ENCODE data around the gene RPS8. TPM values are rescaled to one million over a fixed set of nuclear protein-coding genes. Genes with fewer than 3 reads are reported as not detected.
"Not testable (repeated sequence)": the region's sequence is repeated elsewhere in the genome, so short reads cannot be mapped to it uniquely, and the experiment has no call there.

Gene RPS8
- 1,632 TPM for total RNA-seq

DNA sequence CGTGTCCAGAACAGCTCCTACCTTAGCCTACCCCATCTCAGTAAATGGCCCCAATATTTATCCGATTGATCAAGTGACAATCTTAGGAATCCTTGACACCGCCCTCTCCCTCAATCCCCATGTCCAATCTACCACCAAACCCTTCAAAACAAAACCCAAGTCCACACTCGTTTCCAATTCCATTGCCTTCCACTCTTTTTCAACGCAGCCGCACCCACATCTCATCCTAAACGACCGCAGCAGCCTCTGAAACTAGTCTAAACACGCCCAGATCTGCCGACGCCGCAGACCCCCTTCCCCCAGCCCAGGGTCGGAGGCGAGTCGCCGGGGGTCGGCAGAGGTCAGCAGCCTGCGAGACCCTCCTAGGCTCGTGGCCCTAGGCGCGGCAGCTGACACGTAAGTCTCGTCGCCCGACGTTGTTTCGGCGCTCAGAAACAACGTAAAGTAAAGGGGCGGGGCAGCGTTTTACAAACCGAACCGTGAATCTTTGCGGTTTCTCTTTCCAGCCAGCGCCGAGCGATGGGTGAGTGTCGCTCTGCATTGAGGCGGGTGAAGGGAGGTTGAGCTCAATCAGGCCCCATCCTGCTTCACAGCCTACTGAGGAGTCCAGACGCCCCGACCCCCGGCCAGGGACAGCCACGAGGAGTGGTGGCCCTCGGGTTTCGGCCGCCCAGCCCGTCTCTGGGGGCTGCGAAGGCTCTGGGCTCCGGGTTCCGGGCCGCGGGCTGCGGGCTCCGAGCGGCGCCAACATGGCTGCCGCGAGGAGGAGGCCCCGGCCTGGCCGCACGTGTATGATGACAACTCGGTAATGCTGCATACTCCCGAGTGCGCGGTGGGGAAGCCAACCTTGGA is at the start of gene RPS8:
Gene RPS8, plus strand, starts transcription at position 463 of the 852 bp plus-strand sequence. Its CDS starts 57 bp downstream, at position 520.
- no peak for FAIRE-seq

DNA sequence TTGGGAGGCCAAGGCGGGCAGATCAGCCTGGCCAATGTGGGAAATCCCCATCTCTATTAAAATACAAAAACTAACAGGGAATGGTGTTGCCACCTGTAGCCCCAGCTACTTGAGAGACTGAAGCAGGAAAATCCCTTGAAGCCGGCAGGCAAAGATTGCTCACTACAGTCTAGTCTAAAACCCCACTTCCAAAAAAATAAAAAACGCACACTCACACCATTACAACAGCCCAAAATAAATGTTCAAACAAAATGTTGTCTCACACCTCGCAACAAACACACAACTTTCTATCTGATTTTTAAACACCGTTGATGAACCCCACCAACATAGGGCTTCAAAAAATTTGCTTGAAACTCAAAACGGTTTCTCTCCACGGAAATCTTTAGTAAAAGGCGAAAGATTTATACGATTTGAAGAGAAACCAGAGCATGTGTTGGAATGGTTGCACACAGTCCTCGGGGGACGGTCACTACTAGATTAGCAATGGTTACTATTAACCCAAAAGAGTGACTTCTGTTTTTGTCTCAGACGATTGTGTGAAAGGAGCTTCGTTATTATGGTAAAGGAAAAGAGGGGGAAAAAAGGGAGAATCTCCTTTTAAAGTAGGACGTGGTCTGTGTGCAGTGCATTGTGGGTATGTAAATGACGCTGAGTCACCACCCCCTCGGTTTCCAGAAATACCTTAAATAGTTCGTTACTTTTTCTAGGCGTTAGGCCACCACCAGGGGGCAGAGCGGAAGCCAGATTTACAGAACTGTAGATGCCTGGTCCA is 44.4 kb upstream of the RPS8 start, which contains the start of gene RNU5D-1:
Gene RNU5D-1, minus strand, starts transcription at position 430 of the 772 bp plus-strand sequence.
- DNase-seq (ENCODE audit: low spot score in 2 of 2) (peak; percentile 80 to 83), FAIRE-seq (no peak)

More for the DNA sequence above, at the start of gene RPS8:
- DNase-seq (ENCODE audit: low spot score in 2 of 2), result peak; percentile 86 to 88

DNA sequence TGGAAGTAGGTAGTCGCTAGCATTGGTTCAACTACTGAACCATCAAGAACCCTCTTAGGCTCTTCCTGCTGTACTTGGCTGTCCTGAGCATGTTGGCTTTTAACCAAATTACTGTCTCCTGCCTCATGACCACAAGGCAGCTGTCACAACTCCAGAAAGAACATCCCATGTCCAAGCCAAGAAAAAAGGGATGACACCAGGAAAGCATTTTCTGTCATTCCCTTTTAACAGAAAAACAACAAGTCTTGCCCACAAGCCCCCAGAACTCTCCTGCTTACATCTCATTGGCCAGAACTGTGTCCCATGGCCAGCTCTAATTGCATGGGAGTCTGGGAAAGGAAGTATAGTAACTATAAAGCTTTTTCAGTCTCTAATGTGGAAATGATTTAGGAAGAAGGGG is 42.0 kb upstream of the RPS8 start:
- FAIRE-seq (no peak), DNase-seq (ENCODE audit: low spot score in 2 of 2) (no peak)

- DNase-seq (ENCODE audit: low spot score in 2 of 2), result no peak
- FAIRE-seq, result no peak
These were observed 41.6 kb upstream of the RPS8 start for GRCh38 chr1:44733784-44734183.

- FAIRE-seq (no peak), DNase-seq (ENCODE audit: low spot score in 2 of 2) (no peak)
These were observed 39.3 kb upstream of the RPS8 start for GRCh38 chr1:44735992-44736391.

GRCh38 chr1:44738953-44739306 is 36.4 kb upstream of the RPS8 start:
- not testable (repeated sequence) for FAIRE-seq; DNase-seq (ENCODE audit: low spot score in 2 of 2)

DNA sequence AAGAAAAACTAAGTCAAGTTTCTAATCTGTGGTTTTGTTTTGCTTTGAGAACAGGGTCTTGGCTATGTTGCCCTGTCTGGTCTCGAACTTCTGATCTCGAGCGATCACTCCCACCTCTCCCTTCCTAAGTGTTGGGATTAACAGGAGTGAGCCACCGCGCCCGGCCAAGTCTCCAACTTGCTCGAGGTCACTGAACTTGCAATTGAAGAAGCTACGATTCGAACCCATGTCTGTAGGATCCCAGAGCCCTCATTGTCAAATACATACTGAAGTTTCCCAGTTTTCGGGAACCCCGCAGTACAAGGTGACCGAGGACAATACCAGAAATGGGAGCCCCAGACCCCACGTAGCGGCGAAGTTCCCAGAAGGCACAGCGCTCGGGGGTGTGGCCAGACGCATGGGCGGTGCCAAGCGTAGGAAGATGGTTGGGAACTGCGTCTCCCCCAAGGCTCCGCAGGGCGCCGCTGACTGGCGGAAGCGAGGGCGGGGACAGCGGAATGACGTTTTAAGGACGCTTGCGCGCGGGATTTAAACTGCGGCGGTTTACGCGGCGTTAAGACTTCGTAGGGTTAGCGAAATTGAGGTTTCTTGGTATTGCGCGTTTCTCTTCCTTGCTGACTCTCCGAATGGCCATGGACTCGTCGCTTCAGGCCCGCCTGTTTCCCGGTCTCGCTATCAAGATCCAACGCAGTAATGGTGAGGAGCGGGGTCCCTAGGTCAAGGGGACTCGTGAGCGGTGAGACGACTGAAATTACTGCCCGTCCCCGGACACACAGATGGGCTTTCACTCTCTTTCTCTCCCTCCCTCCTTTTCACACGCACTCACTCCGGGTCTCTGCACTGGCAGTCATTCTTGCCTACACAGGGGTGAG is 35.8 kb upstream of the RPS8 start, which contains the start of gene KIF2C:
Gene KIF2C, plus strand, starts transcription at position 531 of the 872 bp plus-strand sequence. Its CDS starts 96 bp downstream, at position 627.
- FAIRE-seq, result peak; percentile 42

DNA sequence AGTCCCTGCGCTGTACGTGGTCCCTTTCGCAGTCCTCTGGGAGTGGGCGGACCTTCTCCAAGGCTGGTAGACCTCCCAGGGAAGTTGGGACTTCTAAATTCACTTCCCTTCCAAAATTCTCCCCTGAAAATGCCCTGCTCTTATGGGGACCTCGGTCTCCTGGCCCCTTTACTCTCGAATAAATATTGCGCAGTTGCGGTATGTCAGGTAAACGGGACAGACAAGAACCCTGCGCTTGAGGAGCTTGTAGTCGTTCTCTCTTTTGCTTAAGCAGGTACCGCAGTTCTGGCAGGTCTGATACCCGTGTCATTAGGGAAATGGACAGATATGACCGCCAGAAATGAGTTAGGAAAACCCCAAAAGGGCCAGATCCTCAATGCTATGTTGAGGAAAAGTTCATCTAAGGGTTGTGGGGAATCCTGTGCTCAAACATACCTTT is 35.1 kb upstream of the RPS8 start:
- FAIRE-seq (no peak), DNase-seq (ENCODE audit: low spot score in 2 of 2) (no peak)

More for the DNA sequence above, 35.8 kb upstream of the RPS8 start, which contains the start of gene KIF2C:
- DNase-seq (ENCODE audit: low spot score in 2 of 2), result peak; percentile 95 to 99

GRCh38 chr1:44743211-44743610 is 32.1 kb upstream of the RPS8 start:
- FAIRE-seq (no peak), DNase-seq (ENCODE audit: low spot score in 2 of 2) (no peak)

- no peak for FAIRE-seq
These were observed 27.5 kb upstream of the RPS8 start for GRCh38 chr1:44747878-44748277.

DNA sequence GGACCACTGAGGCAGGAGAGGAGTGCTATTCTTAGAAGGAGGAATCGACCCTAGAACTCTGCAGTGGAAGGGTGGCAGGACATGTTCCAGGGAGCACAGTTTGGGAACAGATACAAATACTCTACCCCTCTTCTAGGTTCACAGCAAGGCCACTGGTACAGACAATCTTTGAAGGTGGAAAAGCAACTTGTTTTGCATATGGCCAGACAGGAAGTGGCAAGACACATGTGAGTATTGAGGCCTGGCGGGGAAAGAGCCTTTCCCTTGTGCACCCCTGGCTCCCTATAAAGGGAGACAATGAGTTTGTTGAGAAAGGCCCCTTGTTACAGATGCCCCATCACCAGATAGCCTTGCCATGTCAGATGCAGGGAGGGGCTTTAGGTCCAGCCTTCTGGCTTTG is 17.9 kb upstream of the RPS8 start:
- DNase-seq (ENCODE audit: low spot score in 2 of 2), result no peak
- FAIRE-seq, result no peak

More at GRCh38 chr1:44747878-44748277, 27.5 kb upstream of the RPS8 start:
- no peak for DNase-seq (ENCODE audit: low spot score in 2 of 2)

GRCh38 chr1:44759077-44759476 is 16.3 kb upstream of the RPS8 start:
- no peak for FAIRE-seq

DNA sequence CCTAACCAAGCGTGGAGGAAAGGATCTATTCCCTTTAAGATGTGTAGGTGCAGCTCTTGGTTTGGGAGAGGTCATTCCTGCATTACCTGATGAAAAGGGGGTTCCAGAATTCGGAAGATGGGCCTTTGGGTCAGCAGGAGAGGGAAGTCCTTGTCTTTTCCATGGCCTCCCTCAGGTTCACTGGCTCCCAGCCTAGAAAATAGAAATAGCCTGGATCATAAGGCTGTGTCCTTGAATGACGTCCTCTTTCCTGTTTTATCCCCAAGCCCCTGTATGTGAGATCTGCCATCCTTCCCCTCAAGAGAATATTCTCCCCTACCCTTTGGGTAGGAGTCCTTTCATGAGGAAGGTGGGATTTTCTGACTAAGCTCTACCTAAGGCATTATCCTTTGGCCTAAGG is 14.5 kb upstream of the RPS8 start:
- DNase-seq (ENCODE audit: low spot score in 2 of 2) (no peak), FAIRE-seq (no peak)

More at GRCh38 chr1:44759077-44759476, 16.3 kb upstream of the RPS8 start:
- DNase-seq (ENCODE audit: low spot score in 2 of 2), result no peak

GRCh38 chr1:44766421-44766820 is 8.9 kb upstream of the RPS8 start:
- FAIRE-seq; DNase-seq (ENCODE audit: low spot score in 2 of 2): not testable (repeated sequence)

GRCh38 chr1:44775930-44776729 is 790 bp downstream of the RPS8 start:
- DNase-seq (ENCODE audit: low spot score in 2 of 2) (peak in 1 of 2 donors; percentile 34), FAIRE-seq (no peak)

- no peak for DNase-seq (ENCODE audit: low spot score in 2 of 2)
- no peak for FAIRE-seq
These were observed 1.4 kb downstream of the RPS8 start for GRCh38 chr1:44776730-44777068.

GRCh38 chr1:44777547-44777946 is 2.2 kb downstream of the RPS8 start:
- DNase-seq (ENCODE audit: low spot score in 2 of 2) (no peak), FAIRE-seq (no peak)

DNA sequence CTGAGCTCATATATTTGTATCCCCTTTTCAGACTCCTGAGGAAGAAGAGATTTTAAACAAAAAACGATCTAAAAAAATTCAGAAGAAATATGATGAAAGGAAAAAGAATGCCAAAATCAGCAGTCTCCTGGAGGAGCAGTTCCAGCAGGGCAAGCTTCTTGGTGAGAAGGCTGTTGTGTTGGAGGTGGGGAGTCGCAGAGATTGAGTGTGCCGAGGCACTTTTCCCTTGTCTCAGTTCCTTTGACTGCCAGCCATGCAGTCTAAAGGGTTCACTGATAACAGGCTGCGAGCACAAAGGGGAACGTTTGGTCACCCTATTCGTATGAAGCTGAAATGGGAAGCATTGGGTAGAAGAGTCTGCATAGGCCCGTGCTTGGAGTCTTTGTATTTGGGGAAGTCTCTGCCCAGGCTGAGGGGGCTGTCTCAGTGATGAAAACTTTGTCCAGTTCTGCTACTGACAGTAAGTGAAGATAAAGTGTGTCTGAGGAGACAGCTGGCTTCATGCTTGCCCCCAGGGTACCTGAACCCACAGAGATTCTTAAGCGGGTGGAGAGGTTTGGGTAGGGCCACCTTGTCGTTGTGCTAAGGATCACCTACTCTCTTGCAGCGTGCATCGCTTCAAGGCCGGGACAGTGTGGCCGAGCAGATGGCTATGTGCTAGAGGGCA is 2.8 kb downstream of the RPS8 start:
- FAIRE-seq (no peak), DNase-seq (ENCODE audit: low spot score in 2 of 2) (no peak)
